Measurements from ENCODE around the gene RBM39.

The RBM39 gene

DNA sequence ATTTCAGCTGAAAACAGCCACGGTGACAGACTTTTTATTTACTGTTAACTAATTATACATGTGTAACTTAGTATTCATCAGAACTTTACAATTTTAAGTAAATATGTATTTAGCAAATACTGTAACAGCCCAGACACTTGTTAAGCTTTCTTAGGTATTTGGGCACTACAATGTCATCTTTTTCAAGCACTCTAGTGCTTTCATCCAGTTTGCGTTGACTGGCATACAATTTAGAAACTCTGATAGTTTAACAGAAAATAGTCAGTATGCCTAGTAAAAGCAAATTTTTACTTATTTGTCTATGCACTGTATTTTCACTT lies 10.6 kb downstream of the RBM39 start:
- TF ChIP-seq CTCF (conservative IDR thresholded peaks at IDR 0.05; ENCODE audit: control insufficient read depth, insufficient read depth, low read depth, low read length): no peak
- H3K4me3 ChIP-seq (ENCODE audit: control insufficient read depth, low read depth, low read length): no peak overlapping the region
- DNase-seq (ENCODE audit: low read depth): no peak

GRCh38 chr20:35730583-35731468 lies 11.2 kb downstream of the RBM39 start:
- DNase-seq (ENCODE audit: low read depth): no peak
- no peak for TF ChIP-seq CTCF (conservative IDR thresholded peaks at IDR 0.05; ENCODE audit: control insufficient read depth, insufficient read depth, low read depth, low read length)
- H3K4me3 ChIP-seq (ENCODE audit: control insufficient read depth, low read depth, low read length): no peak overlapping the region

DNA sequence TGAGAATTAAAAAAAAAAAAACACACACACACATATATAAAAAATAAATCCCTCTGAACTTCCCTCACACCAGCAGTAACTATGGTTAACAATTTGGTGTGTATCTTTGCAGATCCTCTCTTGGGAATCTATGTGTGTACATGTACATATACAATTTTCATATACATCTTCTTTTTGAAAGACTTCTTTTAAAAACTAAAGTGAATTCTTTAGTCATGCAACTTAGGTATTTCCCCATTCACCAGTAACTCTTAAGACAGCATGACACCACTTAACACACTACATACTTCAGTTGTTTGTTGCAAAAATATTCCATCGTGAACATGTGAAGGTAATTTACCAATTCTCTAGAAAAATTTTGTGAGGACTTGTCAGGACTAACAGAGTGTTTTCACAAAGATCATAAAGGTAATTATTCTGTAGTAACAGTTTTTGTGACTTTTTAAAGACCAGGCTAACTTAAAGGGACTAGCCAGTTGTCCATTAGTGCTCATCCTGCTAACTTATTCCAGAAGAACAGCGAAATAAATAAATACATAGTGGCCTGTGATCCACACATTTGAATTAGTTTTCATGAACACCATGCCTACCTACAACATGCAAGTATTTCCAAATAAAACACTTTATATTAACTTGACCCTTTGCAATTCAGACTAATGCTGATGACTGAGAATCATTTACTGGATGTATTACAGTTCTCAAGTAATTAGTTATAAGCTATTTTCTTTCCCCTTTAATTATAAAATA lies 12.1 kb downstream of the RBM39 start:
- TF ChIP-seq CTCF (conservative IDR thresholded peaks at IDR 0.05; ENCODE audit: control insufficient read depth, insufficient read depth, low read depth, low read length): no peak
- no peak for DNase-seq (ENCODE audit: low read depth)
- no peak overlapping the region for H3K4me3 ChIP-seq (ENCODE audit: control insufficient read depth, low read depth, low read length)

- DNase-seq (ENCODE audit: low read depth): no peak
- no peak overlapping the region for H3K4me3 ChIP-seq (ENCODE audit: control insufficient read depth, low read depth, low read length)
- no peak for TF ChIP-seq CTCF (conservative IDR thresholded peaks at IDR 0.05; ENCODE audit: control insufficient read depth, insufficient read depth, low read depth, low read length)
Measured at GRCh38 chr20:35729283-35729807, 12.7 kb downstream of the RBM39 start.

GRCh38 chr20:35726842-35727711 lies 15.0 kb downstream of the RBM39 start:
- no peak for DNase-seq (ENCODE audit: low read depth)
- H3K4me3 ChIP-seq (ENCODE audit: control insufficient read depth, low read depth, low read length): no peak overlapping the region
- no peak for TF ChIP-seq CTCF (conservative IDR thresholded peaks at IDR 0.05; ENCODE audit: control insufficient read depth, insufficient read depth, low read depth, low read length)

Data from fibroblast of mammary gland (primary cell).